Calu3 (cell line): Measurements from ENCODE around the gene MXRA7. TPM values are rescaled to one million over a fixed set of nuclear protein-coding genes. Genes with fewer than 3 reads are reported as not detected.

ENCODE experiments used
- BruUV-seq: library from RNA; stranded (reverse); fragments of 400-500 nt; replicated peaks from 2 replicates; lab custom pipeline; 2021; lab: Mats Ljungman, UMichigan
- CTCF ChIA-PET: fragments of 300-600 bp; sonication (Branson Sonifier 250); formaldehyde crosslinking; loops from one replicate; lab custom pipeline; 2022; ENCODE audit warnings: antibody characterized with exemption; lab: Charles Lee
- DNase-seq: peaks from one replicate; pipeline ENCODE4 v3.0.0; 2022
- H3K27ac Mint-ChIP-seq: one replicate; pipeline ENCODE4 v1.8.0; 2022; ENCODE audit warnings: mixed read lengths; ENCODE audit not compliant: unreplicated experiment
- H3K27me3 Mint-ChIP-seq: one replicate; pipeline ENCODE4 v1.8.0; 2022; ENCODE audit warnings: mixed read lengths; ENCODE audit not compliant: unreplicated experiment
- H3K36me3 Mint-ChIP-seq: one replicate; pipeline ENCODE4 v1.8.0; 2022; ENCODE audit warnings: mild to moderate bottlenecking, moderate library complexity, mixed read lengths; ENCODE audit not compliant: insufficient read depth, unreplicated experiment
- H3K4me1 Mint-ChIP-seq: one replicate; pipeline ENCODE4 v1.8.0; 2022; ENCODE audit warnings: mild to moderate bottlenecking, low read depth, mixed read lengths; ENCODE audit not compliant: unreplicated experiment
- H3K4me3 Mint-ChIP-seq: one replicate; pipeline ENCODE4 v1.8.0; 2022; ENCODE audit warnings: mild to moderate bottlenecking, low read depth, moderate library complexity, mixed read lengths; ENCODE audit not compliant: unreplicated experiment
- H3K9me3 Mint-ChIP-seq: one replicate; pipeline ENCODE4 v1.8.0; 2022; ENCODE audit warnings: low read depth, mixed read lengths; ENCODE audit not compliant: unreplicated experiment
- CTCF ChIP-seq: fragments of 200-600 bp; IDR thresholded peaks from one replicate; pipeline ENCODE4 v1.8.0; 2022; ENCODE audit warnings: antibody characterized with exemption; ENCODE audit not compliant: unreplicated experiment
- intact Hi-C: fragments of 100-400 bp; cut with micrococcal nuclease; formaldehyde crosslinking; loops from one replicate; pipeline ENCODE4 v1.10.0; 2022; ENCODE audit not compliant: unreplicated experiment
- total RNA-seq: library from RNA; stranded (reverse); gene quantifications from 2 replicates; pipeline ENCODE4 v1.2.3, GENCODE V29; 2022

The MXRA7 gene
- total RNA-seq, 1 experiment from 2014 or later = 9.9 TPM

DNA sequence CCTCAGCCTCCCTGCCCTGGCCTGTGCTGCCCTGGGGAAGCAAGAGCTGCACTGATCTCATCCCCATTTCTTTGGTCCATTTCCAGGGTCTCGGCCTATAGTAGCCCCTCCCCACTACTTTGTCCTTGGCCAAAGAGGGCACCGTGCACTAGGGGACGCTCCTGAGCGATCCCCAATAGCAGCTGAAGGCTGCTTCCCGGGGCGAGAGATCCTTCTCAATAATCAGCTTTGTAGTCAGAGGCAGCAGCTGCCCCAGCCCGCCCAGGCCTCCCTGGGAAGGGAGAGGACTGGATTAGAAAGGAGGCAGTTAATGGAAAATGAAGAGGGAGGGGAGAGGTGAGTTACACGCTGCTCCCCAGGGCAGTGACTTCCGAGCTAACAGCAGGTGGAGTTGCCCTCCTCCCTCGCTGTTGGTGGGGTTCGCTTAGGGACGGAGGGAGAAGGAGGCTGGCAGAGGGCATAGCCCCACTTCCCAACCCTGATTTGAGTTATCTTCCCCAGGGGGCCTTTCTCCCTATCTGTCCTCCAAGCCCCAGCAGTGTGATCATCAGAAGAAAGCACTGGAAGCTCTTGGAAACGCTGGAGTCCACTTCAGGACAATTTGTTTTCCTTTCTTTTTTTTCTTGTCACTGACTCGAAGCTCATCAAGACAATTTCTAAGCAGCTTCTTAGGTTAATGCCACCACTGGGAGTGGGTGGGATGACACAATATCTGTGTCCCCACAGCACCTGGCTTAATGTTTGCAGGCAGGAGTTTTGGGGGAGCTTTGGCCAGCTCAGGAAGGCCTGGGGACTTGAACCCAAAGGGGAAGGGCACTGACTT, 2.6 kb downstream of the MXRA7 start:
- no TSS peak for BruUV-seq
- DNase-seq = no peak
- Mint-ChIP-seq H3K27ac (no peak overlapping the region), H3K36me3 (peaks cover 16% of the 10 kb centered on the region), H3K4me1 (no peaks in the 10 kb centered on the region), H3K27me3 (peaks cover 8% of the 10 kb centered on the region), H3K4me3 (no peak overlapping the region), H3K9me3 (no peaks in the 10 kb centered on the region)
- no peak for TF ChIP-seq CTCF
- intact Hi-C loops = no loop called here
- CTCF ChIA-PET = interaction anchor here (1.5 kb wide), 1 partner anchor 13 kb away, joined by 4 read pairs; no protein-coding TSS in a partner anchor

DNA sequence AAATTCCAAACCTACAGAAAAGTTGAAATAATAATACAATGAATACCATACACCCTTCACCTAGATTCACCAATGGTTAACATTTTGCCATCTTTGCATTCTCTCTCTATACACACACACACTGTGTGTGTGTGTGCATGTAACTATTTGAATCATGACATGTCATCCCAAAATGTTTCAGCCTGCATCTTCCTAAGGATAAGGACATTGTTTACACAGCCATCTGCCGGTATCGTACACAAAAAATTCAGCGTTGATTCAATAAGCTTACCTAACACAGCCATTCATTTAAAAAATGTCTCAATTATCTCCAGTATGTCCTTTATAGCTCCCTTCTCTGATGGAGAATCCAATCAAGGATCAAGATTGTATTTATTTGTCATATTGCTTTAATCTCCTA, 3.9 kb downstream of the MXRA7 start:
- no peaks in the 10 kb centered on the region for H3K4me1 Mint-ChIP-seq

GRCh38 chr17:76704805-76705204, 6.0 kb downstream of the MXRA7 start:
- TF ChIP-seq CTCF = no peak
- no peak for DNase-seq
- H3K27me3 Mint-ChIP-seq = peaks cover 8% of the 10 kb centered on the region
- H3K9me3 Mint-ChIP-seq = no peaks in the 10 kb centered on the region
- BruUV-seq = no TSS peak
- H3K27ac Mint-ChIP-seq = no peak overlapping the region
- H3K4me3 Mint-ChIP-seq = no peak overlapping the region
- H3K36me3 Mint-ChIP-seq = peaks cover 3% of the 10 kb centered on the region
- intact Hi-C loops = no loop called here
- CTCF ChIA-PET = interaction anchor here (0.7 kb wide), 1 partner anchor 10 kb away, joined by 3 read pairs; no protein-coding TSS in a partner anchor
- no peaks in the 10 kb centered on the region for H3K4me1 Mint-ChIP-seq

More for the DNA sequence above, 3.9 kb downstream of the MXRA7 start:
- no peaks in the 10 kb centered on the region for H3K9me3 Mint-ChIP-seq
- DNase-seq = no peak
- intact Hi-C loops = no loop called here
- CTCF ChIA-PET = interaction anchor here (0.7 kb wide), 1 partner anchor 1649 kb away, joined by 4 read pairs; no protein-coding TSS in a partner anchor
- peaks cover 8% of the 10 kb centered on the region for H3K27me3 Mint-ChIP-seq
- no peak for TF ChIP-seq CTCF
- H3K27ac Mint-ChIP-seq = no peak overlapping the region
- no TSS peak for BruUV-seq
- no peak overlapping the region for H3K4me3 Mint-ChIP-seq
- H3K36me3 Mint-ChIP-seq = peaks cover 16% of the 10 kb centered on the region

- intact Hi-C loops = no loop called here
- TF ChIP-seq CTCF = no peak
- no peak overlapping the region for H3K27ac Mint-ChIP-seq
- CTCF ChIA-PET = interaction anchor here (1.3 kb wide), 1 partner anchor 22 kb away, joined by 5 read pairs; no protein-coding TSS in a partner anchor
- H3K27me3 Mint-ChIP-seq = peaks cover 12% of the 10 kb centered on the region
- no peak for DNase-seq
- H3K9me3 Mint-ChIP-seq = no peaks in the 10 kb centered on the region
- no peaks in the 10 kb centered on the region for H3K36me3 Mint-ChIP-seq
- H3K4me3 Mint-ChIP-seq = no peak overlapping the region
- no TSS peak for BruUV-seq
- H3K4me1 Mint-ChIP-seq = no peaks in the 10 kb centered on the region
These were observed 7.7 kb downstream of the MXRA7 start for GRCh38 chr17:76702941-76703637.
